ENCODE data around the gene UROC1.

Gene UROC1

GRCh38 chr3:126497956-126498355 lies 19.6 kb downstream of the UROC1 start:
- DNase-seq (ENCODE audit: low read depth in 1 of 2, low spot score in 1 of 2) = no peak

GRCh38 chr3:126496894-126497850 lies 20.4 kb downstream of the UROC1 start:
- no peak for DNase-seq (ENCODE audit: low read depth in 1 of 2, low spot score in 1 of 2)

- DNase-seq (ENCODE audit: low read depth in 1 of 2, low spot score in 1 of 2) = no peak
Observed at GRCh38 chr3:126495786-126496185, 21.8 kb downstream of the UROC1 start.

- no peak for DNase-seq (ENCODE audit: low read depth in 1 of 2, low spot score in 1 of 2)
Observed at GRCh38 chr3:126494970-126495230, 22.7 kb downstream of the UROC1 start.

- DNase-seq (ENCODE audit: low read depth in 1 of 2, low spot score in 1 of 2) = no peak
Observed at GRCh38 chr3:126494204-126494969, 23.2 kb downstream of the UROC1 start.

GRCh38 chr3:126493739-126494138 lies 23.8 kb downstream of the UROC1 start:
- no peak for DNase-seq (ENCODE audit: low read depth in 1 of 2, low spot score in 1 of 2)

- no peak for DNase-seq (ENCODE audit: low read depth in 1 of 2, low spot score in 1 of 2)
Observed at GRCh38 chr3:126493051-126493450, 24.5 kb downstream of the UROC1 start.

GRCh38 chr3:126491221-126492013 lies 26.2 kb downstream of the UROC1 start:
- DNase-seq (ENCODE audit: low read depth in 1 of 2, low spot score in 1 of 2) = no peak

GRCh38 chr3:126490619-126491018 lies 27.0 kb downstream of the UROC1 start:
- no peak for DNase-seq (ENCODE audit: low read depth in 1 of 2, low spot score in 1 of 2)

GRCh38 chr3:126488886-126489569 lies 28.5 kb downstream of the UROC1 start:
- DNase-seq (ENCODE audit: low read depth in 1 of 2, low spot score in 1 of 2) = no peak

GRCh38 chr3:126488185-126488584 lies 29.4 kb downstream of the UROC1 start:
- DNase-seq (ENCODE audit: low read depth in 1 of 2, low spot score in 1 of 2) = no peak

GRCh38 chr3:126487151-126487771 lies 30.3 kb downstream of the UROC1 start:
- no peak for DNase-seq (ENCODE audit: low read depth in 1 of 2, low spot score in 1 of 2)

GRCh38 chr3:126486360-126486847 lies 31.2 kb downstream of the UROC1 start:
- no peak for DNase-seq (ENCODE audit: low read depth in 1 of 2, low spot score in 1 of 2)

- no peak for DNase-seq (ENCODE audit: low read depth in 1 of 2, low spot score in 1 of 2)
Observed at GRCh38 chr3:126485956-126486355, 31.6 kb downstream of the UROC1 start.

GRCh38 chr3:126485176-126485897 lies 32.2 kb downstream of the UROC1 start:
- DNase-seq (ENCODE audit: low read depth in 1 of 2, low spot score in 1 of 2) = no peak

GRCh38 chr3:126484662-126485061 lies 32.9 kb downstream of the UROC1 start:
- no peak for DNase-seq (ENCODE audit: low read depth in 1 of 2, low spot score in 1 of 2)

GRCh38 chr3:126484148-126484547 lies 33.4 kb downstream of the UROC1 start:
- no peak for DNase-seq (ENCODE audit: low read depth in 1 of 2, low spot score in 1 of 2)

- no peak for DNase-seq (ENCODE audit: low read depth in 1 of 2, low spot score in 1 of 2)
Observed at GRCh38 chr3:126483321-126483761, 34.2 kb downstream of the UROC1 start.

- DNase-seq (ENCODE audit: low read depth in 1 of 2, low spot score in 1 of 2) = no peak
Observed at GRCh38 chr3:126482503-126483255, 34.9 kb downstream of the UROC1 start.

All from activated T-helper 1 cell treated with anti-CD3 and anti-CD28 coated beads, Interleukin-2, amount 50 U/mL, for 16 hours (primary cell).